GM23338 (cell line): ENCODE data around the gene TIMP3. TPM values are rescaled to one million over a fixed set of nuclear protein-coding genes. Genes with fewer than 3 reads are reported as not detected.

Experiments
- ATAC-seq: fragments of 200-7000 bp; cut with Tn5 transposase; 3 replicates; pipeline ENCODE4 v1.9.1; 2020
- DNase-seq: peaks from one replicate; pipeline ENCODE4 v3.0.0-alpha.2; 2015; ENCODE audit warnings: low spot score
- H2AFZ ChIP-seq: fragments of 200-600 bp; sonication (generic); 2 replicates; pipeline ENCODE4 v1.8.0; 2016; ENCODE audit warnings: antibody characterized with exemption, mild to moderate bottlenecking, moderate library complexity
- H3F3A ChIP-seq: fragments of 200-600 bp; sonication (generic); replicated peaks from 2 replicates; pipeline ENCODE4 v1.8.0; 2017; ENCODE audit warnings: antibody characterized with exemption, mixed run types, low read depth
- H3K27ac ChIP-seq: fragments of 200-600 bp; sonication (generic); 2 replicates; pipeline ENCODE4 v1.6.1; 2016; ENCODE audit warnings: low read depth
- H3K27me3 ChIP-seq: fragments of 200-600 bp; sonication (generic); 2 replicates; pipeline ENCODE4 v1.8.0; 2016; ENCODE audit warnings: mild to moderate bottlenecking, mixed run types, moderate library complexity; ENCODE audit not compliant: insufficient read depth
- H3K36me3 ChIP-seq: fragments of 200-600 bp; sonication (generic); 2 replicates; pipeline ENCODE4 v1.8.0; 2016; ENCODE audit warnings: mild to moderate bottlenecking; ENCODE audit not compliant: insufficient read depth
- H3K4me1 ChIP-seq: fragments of 200-600 bp; sonication (generic); 2 replicates; pipeline ENCODE4 v1.8.0; 2016; ENCODE audit warnings: mild to moderate bottlenecking, moderate library complexity; ENCODE audit not compliant: insufficient read depth
- H3K4me2 ChIP-seq: fragments of 200-600 bp; sonication (generic); 2 replicates; pipeline ENCODE4 v1.7.1; 2017; ENCODE audit warnings: mixed run types
- H3K4me3 ChIP-seq: fragments of 200-600 bp; sonication (generic); 2 replicates; pipeline ENCODE4 v1.6.1; 2016; ENCODE audit warnings: mixed run types
- H3K79me2 ChIP-seq: fragments of 200-600 bp; sonication (generic); replicated peaks from 2 replicates; pipeline ENCODE4 v1.8.0; 2017; ENCODE audit warnings: mild to moderate bottlenecking; ENCODE audit not compliant: insufficient read depth
- H3K9me2 ChIP-seq: fragments of 200-600 bp; sonication (generic); 2 replicates; pipeline ENCODE4 v1.8.0; 2017; ENCODE audit not compliant: insufficient read depth
- H4K20me1 ChIP-seq: fragments of 200-600 bp; sonication (generic); replicated peaks from 2 replicates; pipeline ENCODE4 v1.8.0; 2017; ENCODE audit warnings: mild to moderate bottlenecking; ENCODE audit not compliant: insufficient read depth
- H3K27ac Mint-ChIP-seq: 2 replicates; pipeline ENCODE4 v1.8.0; 2020; ENCODE audit warnings: inconsistent platforms, mild to moderate bottlenecking, moderate library complexity, mixed read lengths
- H3K27me3 Mint-ChIP-seq: 3 replicates; pipeline ENCODE4 v1.8.0; 2022; ENCODE audit warnings: low read depth, mild to moderate bottlenecking, moderate library complexity, mixed read lengths, inconsistent platforms; ENCODE audit not compliant: insufficient read depth, poor library complexity
- H3K36me3 Mint-ChIP-seq: 3 replicates; pipeline ENCODE4 v1.8.0; 2021; ENCODE audit warnings: low read depth, mild to moderate bottlenecking, inconsistent platforms, moderate library complexity, mixed read lengths
- H3K4me1 Mint-ChIP-seq: 3 replicates; pipeline ENCODE4 v1.8.0; 2020; ENCODE audit warnings: mild to moderate bottlenecking, inconsistent platforms, mixed read lengths
- H3K4me3 Mint-ChIP-seq: 3 replicates; pipeline ENCODE4 v1.8.0; 2021; ENCODE audit warnings: moderate library complexity, mild to moderate bottlenecking, inconsistent platforms, mixed read lengths
- H3K9me3 Mint-ChIP-seq: 3 replicates; pipeline ENCODE4 v1.8.0; 2020; ENCODE audit warnings: moderate library complexity, mild to moderate bottlenecking, inconsistent platforms, mixed read lengths
- EZH2 ChIP-seq: fragments of 200-600 bp; sonication (generic); IDR thresholded peaks from one replicate; pipeline ENCODE4 v1.8.0; 2017; ENCODE audit warnings: antibody characterized with exemption, mild to moderate bottlenecking, low read depth; ENCODE audit not compliant: unreplicated experiment
- NANOG ChIP-seq: IDR thresholded peaks from 2 replicates; pipeline ENCODE4 v1.6.1; 2016; ENCODE audit warnings: antibody characterized with exemption, borderline replicate concordance
- POLR2AphosphoS5 ChIP-seq: IDR thresholded peaks from 2 replicates; pipeline ENCODE4 v1.6.1; 2016; ENCODE audit warnings: antibody characterized with exemption, low read depth
- polyA plus RNA-seq: library from polyadenylated mRNA; unstranded; fragments of >200 nt; fragmentation: Nextera tagmentation; extraction: Ambion mirVana; gene quantifications from 2 replicates; pipeline ENCODE4 v1.2.1, GENCODE V29; 2016
- total RNA-seq: library from RNA; depleted of rRNA; stranded (reverse); fragments of >200 nt; shearing (Covaris generic); gene quantifications from 2 replicates; pipeline ENCODE4 v1.2.3, GENCODE V29; 2014
- TF ChIP-seq, protein P1 (sequence below): IDR thresholded peaks from 2 replicates; pipeline ENCODE4 v1.6.1; 2016; ENCODE audit warnings: antibody characterized with exemption
- TF ChIP-seq, protein P2 (sequence below), 2 experiments: fragments of 200-600 bp in 1 of 2; sonication (generic) in 1 of 2; conservative IDR thresholded peaks; 2 replicates each; pipeline versions ENCODE4 v1.5.1 to v1.6.1; 2016 to 2017; ENCODE audit warnings: antibody characterized with exemption in 2 of 2, low read depth in 2 of 2, mild to moderate bottlenecking in 2 of 2, moderate library complexity in 1 of 2
- TF ChIP-seq, protein P3 (sequence below): fragments of 250-450 bp; sonication (Bioruptor Pico); IDR thresholded peaks from 2 replicates; pipeline ENCODE4 v1.5.0; 2020; ENCODE audit warnings: mild to moderate bottlenecking, moderate library complexity

Gene TIMP3
- total and polyA plus RNA-seq, 2 experiments from 2014 or later, result 1.4 to 4.3 TPM

DNA sequence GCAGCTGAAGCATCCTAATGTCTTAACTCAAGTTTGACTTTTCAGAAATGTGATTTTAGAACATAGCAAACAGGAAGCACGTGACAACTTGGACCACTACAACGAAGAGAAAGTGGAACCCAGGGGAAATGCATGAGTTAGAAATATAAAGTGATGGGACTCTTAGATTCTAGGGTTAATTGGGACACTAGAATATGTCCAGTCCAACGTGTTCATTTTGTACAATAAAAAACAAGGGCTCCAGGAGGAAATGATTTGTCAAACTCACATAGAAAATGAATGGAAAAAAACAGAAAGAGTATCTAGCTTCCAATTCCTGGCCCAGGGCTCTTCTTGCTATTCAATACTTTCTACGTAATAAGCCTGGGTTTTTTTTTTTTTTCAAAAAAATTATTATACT lies 30.7 kb downstream of the TIMP3 start (continued):
- TF ChIP-seq, protein P1, sequence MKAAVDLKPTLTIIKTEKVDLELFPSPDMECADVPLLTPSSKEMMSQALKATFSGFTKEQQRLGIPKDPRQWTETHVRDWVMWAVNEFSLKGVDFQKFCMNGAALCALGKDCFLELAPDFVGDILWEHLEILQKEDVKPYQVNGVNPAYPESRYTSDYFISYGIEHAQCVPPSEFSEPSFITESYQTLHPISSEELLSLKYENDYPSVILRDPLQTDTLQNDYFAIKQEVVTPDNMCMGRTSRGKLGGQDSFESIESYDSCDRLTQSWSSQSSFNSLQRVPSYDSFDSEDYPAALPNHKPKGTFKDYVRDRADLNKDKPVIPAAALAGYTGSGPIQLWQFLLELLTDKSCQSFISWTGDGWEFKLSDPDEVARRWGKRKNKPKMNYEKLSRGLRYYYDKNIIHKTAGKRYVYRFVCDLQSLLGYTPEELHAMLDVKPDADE, result no peak

DNA sequence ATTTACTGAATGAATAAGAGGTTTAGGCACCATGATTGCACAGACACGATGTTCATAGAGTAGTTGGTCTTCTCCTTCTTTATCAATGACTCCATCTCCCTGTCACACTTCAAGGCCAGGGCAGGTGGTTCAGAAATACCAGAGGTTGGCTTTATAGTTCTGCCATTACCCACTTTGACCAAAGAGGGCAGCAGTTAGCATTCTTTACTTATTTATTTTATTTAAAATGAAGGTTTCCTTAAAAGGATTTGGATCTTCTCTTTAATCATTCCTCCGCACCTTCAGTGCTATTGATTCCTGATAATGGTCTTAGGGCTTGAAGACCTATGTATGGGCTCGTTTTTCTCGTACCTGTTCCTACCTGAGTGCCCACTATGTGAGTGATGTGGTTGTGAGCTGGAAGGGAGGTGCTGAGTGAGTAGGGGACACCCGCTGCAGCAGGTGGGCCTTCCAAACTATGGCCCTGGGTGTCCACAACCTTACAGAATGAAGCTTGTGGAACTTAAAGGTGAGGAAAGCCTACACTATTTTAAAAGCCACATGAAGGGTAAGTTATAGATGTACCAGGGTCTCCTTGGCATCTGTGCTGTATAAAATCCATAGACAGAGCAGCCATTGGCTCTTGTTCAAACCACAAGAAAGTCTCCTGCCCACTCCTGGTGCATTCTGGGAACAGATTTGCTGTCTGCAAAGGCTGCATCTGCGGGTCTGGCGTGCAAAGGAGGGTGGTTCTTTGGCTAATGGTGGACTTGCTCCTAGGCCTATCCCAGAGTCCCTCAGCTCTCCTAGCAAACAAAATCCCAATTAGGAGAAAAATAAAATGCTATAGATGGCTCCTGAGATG lies 35.0 kb downstream of the TIMP3 start:
- Histone ChIP-seq H3K36me3 (no peaks in the 10 kb centered on the region), H3K4me3 (no peak overlapping the region), H3F3A (no peaks in the 10 kb centered on the region), H3K79me2 (no peaks in the 10 kb centered on the region; the same call in 1 of the 2 replicates), H3K27ac (no peak overlapping the region), H3K4me2 (no peak overlapping the region), H2AFZ (no peak overlapping the region), H3K9me2 (no peaks in the 10 kb centered on the region), H4K20me1 (peaks cover 4% of the 10 kb centered on the region), H3K4me1 (peaks cover 4% of the 10 kb centered on the region; the same call in 1 of the 2 replicates), H3K27me3 (no peaks in the 10 kb centered on the region)
- Mint-ChIP-seq H3K27me3 (peaks cover 3% of the 10 kb centered on the region), H3K4me3 (no peak overlapping the region), H3K27ac (no peak overlapping the region), H3K9me3 (no peaks in the 10 kb centered on the region), H3K36me3 (no peaks in the 10 kb centered on the region; the same call in 2 of the 3 replicates), H3K4me1 (peaks cover 12% of the 10 kb centered on the region; the same call in 2 of the 3 replicates)
- TF ChIP-seq, protein P2, sequence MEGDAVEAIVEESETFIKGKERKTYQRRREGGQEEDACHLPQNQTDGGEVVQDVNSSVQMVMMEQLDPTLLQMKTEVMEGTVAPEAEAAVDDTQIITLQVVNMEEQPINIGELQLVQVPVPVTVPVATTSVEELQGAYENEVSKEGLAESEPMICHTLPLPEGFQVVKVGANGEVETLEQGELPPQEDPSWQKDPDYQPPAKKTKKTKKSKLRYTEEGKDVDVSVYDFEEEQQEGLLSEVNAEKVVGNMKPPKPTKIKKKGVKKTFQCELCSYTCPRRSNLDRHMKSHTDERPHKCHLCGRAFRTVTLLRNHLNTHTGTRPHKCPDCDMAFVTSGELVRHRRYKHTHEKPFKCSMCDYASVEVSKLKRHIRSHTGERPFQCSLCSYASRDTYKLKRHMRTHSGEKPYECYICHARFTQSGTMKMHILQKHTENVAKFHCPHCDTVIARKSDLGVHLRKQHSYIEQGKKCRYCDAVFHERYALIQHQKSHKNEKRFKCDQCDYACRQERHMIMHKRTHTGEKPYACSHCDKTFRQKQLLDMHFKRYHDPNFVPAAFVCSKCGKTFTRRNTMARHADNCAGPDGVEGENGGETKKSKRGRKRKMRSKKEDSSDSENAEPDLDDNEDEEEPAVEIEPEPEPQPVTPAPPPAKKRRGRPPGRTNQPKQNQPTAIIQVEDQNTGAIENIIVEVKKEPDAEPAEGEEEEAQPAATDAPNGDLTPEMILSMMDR (conservative IDR thresholded peaks at IDR 0.05; ENCODE audit: low read depth in 2 of 2), result peak; percentile 35 to 57
- no peak for TF ChIP-seq EZH2
- peak; percentile 68 for DNase-seq
- ATAC-seq, result peak; percentile 39

DNA sequence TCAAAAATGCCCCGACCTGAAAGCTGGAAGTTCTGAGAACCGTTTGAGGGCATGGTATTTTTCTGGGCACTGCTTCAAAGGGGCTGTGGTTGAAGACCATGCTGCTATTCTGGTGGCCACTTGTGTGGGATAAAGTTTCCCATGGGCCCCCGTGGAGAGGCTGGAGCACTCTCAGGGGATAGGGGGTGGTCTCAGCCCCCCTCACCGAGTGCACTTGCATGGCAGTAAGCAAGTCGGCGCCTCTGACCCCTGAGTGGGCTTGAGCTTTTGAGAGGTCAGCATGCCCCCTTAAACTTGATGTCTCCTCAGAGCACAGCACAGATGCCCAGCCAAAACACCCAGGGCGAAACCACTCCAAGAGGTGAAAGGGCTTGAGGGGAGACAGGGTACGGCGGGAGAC lies 35.6 kb downstream of the TIMP3 start:
- Histone ChIP-seq H3K79me2 (no peaks in the 10 kb centered on the region; the same call in 1 of the 2 replicates), H3F3A (no peaks in the 10 kb centered on the region), H3K36me3 (no peaks in the 10 kb centered on the region), H3K4me3 (no peak overlapping the region), H3K9me2 (no peaks in the 10 kb centered on the region), H3K27ac (no peak overlapping the region), H4K20me1 (no peaks in the 10 kb centered on the region; the same call in none of the 2 replicates), H3K4me1 (no peaks in the 10 kb centered on the region), H3K4me2 (no peak overlapping the region), H3K27me3 (no peaks in the 10 kb centered on the region), H2AFZ (no peak overlapping the region)
- ATAC-seq, result no peak
- Mint-ChIP-seq H3K36me3 (no peaks in the 10 kb centered on the region; the same call in 2 of the 3 replicates), H3K9me3 (no peaks in the 10 kb centered on the region), H3K27me3 (peaks cover 3% of the 10 kb centered on the region), H3K4me1 (peaks cover 6% of the 10 kb centered on the region; the same call in 1 of the 3 replicates), H3K27ac (no peak overlapping the region), H3K4me3 (no peak overlapping the region)
- no peak for DNase-seq
- TF ChIP-seq, protein P3, sequence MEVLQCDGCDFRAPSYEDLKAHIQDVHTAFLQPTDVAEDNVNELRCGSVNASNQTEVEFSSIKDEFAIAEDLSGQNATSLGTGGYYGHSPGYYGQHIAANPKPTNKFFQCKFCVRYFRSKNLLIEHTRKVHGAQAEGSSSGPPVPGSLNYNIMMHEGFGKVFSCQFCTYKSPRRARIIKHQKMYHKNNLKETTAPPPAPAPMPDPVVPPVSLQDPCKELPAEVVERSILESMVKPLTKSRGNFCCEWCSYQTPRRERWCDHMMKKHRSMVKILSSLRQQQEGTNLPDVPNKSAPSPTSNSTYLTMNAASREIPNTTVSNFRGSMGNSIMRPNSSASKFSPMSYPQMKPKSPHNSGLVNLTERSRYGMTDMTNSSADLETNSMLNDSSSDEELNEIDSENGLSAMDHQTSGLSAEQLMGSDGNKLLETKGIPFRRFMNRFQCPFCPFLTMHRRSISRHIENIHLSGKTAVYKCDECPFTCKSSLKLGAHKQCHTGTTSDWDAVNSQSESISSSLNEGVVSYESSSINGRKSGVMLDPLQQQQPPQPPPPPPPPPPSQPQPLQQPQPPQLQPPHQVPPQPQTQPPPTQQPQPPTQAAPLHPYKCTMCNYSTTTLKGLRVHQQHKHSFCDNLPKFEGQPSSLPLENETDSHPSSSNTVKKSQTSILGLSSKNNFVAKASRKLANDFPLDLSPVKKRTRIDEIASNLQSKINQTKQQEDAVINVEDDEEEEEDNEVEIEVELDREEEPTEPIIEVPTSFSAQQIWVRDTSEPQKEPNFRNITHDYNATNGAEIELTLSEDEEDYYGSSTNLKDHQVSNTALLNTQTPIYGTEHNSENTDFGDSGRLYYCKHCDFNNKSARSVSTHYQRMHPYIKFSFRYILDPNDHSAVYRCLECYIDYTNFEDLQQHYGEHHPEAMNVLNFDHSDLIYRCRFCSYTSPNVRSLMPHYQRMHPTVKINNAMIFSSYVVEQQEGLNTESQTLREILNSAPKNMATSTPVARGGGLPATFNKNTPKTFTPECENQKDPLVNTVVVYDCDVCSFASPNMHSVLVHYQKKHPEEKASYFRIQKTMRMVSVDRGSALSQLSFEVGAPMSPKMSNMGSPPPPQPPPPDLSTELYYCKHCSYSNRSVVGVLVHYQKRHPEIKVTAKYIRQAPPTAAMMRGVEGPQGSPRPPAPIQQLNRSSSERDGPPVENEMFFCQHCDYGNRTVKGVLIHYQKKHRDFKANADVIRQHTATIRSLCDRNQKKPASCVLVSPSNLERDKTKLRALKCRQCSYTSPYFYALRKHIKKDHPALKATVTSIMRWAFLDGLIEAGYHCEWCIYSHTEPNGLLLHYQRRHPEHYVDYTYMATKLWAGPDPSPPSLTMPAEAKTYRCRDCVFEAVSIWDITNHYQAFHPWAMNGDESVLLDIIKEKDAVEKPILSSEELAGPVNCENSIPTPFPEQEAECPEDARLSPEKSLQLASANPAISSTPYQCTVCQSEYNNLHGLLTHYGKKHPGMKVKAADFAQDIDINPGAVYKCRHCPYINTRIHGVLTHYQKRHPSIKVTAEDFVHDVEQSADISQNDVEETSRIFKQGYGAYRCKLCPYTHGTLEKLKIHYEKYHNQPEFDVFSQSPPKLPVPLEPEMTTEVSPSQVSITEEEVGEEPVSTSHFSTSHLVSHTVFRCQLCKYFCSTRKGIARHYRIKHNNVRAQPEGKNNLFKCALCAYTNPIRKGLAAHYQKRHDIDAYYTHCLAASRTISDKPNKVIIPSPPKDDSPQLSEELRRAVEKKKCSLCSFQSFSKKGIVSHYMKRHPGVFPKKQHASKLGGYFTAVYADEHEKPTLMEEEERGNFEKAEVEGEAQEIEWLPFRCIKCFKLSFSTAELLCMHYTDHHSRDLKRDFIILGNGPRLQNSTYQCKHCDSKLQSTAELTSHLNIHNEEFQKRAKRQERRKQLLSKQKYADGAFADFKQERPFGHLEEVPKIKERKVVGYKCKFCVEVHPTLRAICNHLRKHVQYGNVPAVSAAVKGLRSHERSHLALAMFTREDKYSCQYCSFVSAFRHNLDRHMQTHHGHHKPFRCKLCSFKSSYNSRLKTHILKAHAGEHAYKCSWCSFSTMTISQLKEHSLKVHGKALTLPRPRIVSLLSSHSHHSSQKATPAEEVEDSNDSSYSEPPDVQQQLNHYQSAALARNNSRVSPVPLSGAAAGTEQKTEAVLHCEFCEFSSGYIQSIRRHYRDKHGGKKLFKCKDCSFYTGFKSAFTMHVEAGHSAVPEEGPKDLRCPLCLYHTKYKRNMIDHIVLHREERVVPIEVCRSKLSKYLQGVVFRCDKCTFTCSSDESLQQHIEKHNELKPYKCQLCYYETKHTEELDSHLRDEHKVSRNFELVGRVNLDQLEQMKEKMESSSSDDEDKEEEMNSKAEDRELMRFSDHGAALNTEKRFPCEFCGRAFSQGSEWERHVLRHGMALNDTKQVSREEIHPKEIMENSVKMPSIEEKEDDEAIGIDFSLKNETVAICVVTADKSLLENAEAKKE (CRISPR knock-in tag), result no peak
- TF ChIP-seq NANOG (no peak), POLR2AphosphoS5 (no peak)
